Measurements from ENCODE around the gene MBLAC1.
"Not testable (repeated sequence)": the region's sequence is repeated elsewhere in the genome, so short reads cannot be mapped to it uniquely, and the experiment has no call there.

Gene MBLAC1

DNA sequence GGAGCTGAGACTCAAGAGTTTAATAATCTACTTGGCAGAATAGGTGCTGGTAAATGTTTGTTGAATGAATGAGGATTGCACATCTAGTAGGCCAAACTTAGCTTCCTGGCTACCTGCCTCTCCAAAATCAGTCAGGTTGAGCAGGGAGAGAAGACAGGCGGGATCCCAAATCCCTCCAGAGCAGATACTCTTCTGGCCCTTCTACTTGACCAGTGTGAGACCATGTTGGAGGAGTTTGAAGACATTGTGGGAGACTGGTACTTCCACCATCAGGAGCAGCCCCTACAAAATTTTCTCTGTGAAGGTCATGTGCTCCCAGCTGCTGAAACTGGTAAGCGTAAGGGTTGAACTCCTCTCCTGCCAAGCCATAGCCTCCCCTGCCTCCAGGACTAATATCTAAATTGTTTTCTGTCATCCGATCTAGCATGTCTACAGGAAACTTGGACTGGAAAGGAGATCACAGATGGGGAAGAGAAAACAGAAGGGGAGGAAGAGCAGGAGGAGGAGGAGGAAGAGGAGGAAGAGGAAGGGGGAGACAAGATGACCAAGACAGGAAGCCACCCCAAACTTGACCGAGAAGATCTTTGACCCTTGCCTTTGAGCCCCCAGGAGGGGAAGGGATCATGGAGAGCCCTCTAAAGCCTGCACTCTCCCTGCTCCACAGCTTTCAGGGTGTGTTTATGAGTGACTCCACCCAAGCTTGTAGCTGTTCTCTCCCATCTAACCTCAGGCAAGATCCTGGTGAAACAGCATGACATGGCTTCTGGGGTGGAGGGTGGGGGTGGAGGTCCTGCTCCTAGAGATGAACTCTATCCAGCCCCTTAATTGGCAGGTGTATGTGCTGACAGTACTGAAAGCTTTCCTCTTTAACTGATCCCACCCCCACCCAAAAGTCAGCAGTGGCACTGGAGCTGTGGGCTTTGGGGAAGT, 2.2 kb upstream of the MBLAC1 start:
- DNase-seq (ENCODE audit: low read depth) = no peak

DNA sequence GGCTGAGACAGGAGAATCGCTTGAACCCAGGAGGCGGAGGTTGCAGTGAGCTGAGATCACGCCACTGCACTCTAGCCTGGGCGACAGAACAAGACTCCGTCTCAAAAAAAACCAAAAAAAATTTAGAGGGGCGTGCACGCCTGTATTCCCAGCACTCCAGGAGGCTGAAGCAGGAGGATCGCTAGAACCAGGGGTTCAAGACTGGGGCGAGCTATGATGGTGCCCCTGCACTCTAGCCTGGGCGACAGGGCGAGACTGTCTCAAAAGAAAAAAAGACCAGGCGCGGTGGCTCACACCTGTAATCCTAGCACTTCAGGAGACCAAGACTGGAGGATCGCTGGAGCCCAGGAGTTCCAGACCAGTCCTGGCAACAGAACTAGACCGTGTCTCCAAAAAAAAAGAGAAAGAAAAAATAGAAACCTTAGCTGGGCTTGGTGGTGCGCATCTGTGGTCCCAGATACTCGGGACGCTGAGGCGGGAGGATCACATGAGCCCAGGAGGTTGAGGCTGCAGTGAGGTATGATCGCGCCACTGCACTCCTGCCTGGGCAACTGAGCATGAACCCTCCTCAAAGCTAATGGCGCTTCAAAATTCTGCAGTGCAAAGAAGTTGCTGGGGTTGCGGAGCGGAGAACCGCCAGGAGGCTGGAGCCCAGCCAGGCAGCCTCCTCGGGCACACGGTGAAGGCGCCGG, 382 bp upstream of the MBLAC1 start:
- no peak for DNase-seq (ENCODE audit: low read depth)

DNA sequence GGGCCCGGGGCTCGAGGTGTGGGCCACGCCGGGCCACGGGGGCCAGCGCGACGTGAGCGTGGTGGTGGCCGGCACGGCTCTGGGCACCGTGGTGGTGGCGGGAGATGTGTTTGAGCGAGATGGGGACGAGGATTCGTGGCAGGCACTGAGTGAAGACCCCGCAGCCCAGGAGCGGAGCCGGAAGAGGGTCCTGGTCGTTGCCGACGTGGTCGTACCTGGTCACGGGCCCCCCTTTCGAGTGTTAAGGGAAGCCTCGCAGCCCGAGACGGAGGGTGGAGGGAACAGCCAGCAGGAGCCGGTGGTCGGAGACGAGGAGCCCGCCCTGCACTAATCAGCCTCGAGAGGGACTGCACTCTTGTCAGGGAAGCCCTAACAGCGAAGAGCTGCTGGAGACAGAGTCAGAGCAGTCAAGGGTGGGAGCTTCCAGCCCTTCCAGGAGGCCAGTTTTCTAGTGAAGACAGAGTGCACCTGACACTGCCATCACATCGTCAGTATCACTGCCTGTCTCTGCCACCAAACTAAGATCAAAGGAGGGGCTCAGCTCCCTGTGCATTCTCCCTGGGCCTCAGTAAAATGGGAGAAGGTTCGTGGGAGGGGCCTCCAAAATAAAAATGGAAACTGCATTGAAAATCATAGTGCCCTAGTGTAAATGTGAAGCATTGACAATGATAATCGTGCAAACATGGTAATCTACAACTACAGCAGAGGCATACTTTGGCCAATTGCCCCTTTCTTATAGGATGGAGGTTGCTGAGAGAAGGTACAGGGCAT, 1.3 kb downstream of the MBLAC1 start:
- peak; percentile 12 for DNase-seq (ENCODE audit: low read depth)

DNA sequence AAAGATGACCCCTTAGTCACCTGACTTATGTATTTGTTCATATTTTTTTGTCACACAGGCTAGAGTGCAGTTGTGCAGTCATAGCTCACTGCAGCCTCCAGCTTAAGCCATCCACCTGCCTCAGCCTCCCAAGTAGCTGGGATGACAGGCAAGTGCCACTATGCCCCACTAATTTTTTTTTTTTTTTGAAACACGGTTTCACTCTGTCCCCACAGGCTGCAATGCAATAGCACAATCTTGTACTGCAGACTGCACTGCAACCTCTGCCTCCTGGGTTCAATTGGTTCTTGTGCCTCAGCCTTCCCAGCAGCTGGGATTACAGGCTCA, 1.8 kb downstream of the MBLAC1 start:
- no peak for DNase-seq (ENCODE audit: low read depth)

DNA sequence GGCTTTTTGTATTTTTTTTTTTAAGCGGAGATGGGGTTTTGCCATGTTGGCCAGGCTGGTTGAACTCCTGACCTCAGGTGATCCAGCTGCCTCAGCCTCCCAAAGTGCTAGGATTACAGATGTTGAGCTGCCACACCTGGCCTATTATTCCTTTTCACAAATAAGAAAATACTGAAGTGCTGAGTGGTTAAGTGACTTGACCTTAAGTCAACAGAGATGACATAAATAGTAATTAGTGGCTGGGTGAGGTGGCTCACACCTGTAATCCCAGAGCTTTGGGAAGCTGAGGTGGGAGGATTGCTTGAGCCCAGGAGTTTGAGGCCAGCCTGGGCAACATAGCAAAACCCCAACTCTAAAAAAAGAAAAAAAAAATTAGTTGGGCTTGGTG, 3.4 kb downstream of the MBLAC1 start:
- not testable (repeated sequence) for DNase-seq (ENCODE audit: low read depth)

DNA sequence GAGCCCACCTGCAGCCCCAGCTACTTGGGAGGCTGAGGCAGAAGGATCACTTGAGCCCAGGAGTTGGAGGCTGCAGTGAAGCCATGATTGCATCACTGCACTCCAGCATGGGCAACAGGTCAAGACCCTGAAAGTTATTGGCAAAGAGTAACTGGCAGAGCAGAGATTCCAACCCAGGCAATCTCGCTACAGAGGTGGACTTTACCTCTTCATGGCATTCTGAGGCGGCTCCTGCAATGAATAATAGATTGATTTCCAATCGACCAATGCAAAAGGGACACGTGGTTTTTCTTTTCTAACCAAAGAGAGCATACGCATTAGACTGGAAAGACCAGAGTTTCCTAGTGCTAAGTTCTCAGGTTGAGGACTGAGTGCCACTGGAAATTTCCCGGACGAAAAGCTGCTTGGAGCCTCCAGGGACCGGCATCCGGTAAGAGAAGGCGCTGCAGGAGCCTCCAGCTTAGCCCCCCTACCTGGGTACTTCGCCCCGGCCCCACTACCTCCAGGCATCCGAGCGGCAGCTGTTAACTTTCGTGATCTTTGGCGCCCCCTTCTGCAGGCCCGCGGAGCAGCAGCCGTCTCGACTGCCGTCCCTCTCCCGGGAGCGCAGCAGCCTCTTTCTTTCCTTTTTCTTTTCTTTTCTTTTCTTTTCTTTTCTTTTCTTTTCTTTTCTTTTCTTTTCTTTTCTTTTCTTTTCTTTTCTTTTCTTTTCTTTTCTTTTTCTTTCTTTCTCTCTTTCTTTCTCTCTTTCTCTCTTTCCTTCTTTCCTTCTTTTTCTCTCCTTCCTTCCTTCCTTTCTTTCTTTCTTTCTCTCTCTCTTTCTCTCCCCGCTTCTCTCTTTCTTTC, 4.1 kb downstream of the MBLAC1 start:
- peak; percentile 74 for DNase-seq (ENCODE audit: low read depth)

DNA sequence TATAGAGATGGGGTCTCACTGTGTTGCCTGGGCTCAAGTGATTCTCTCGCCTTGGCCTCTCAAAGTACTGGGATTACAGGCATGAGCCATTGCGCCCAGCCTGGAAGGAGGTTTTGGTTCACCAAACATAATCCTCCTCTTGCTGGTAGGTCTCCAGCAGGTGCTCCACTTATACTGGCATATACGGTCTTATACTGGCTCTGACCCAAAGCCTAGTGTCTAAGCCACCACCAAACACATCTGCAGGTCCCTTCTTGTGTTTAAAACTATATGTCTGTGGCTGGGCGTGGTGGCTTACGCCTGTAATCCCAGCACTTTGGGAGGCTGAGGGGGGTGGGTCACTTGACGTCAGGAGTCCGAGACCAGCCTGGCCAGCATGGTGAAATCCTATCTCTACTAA, 5.4 kb downstream of the MBLAC1 start:
- DNase-seq (ENCODE audit: low read depth) = no peak

DNA sequence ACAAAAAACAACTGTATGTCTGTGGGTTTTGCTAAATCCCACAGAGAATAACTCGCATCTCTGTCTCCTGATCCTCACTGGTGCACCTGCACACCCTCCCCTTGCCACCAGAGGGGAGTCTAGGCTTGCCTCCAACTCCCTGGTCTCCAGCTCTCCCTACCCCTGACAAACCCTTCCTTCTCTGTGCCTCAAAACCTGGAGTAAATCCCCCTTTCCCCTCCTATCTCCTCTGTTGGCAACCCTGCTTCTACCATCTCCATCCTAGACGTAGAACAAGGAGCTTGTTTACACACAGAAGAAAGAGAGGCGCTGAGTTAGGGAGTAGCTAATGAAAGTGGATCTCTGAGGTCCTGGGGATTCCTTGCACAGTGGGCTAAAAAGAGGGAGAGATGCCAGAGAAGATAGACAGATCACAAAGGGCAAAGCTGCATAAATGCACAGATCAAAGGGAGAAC, 6.0 kb downstream of the MBLAC1 start:
- peak; percentile 51 for DNase-seq (ENCODE audit: low read depth)

DNA sequence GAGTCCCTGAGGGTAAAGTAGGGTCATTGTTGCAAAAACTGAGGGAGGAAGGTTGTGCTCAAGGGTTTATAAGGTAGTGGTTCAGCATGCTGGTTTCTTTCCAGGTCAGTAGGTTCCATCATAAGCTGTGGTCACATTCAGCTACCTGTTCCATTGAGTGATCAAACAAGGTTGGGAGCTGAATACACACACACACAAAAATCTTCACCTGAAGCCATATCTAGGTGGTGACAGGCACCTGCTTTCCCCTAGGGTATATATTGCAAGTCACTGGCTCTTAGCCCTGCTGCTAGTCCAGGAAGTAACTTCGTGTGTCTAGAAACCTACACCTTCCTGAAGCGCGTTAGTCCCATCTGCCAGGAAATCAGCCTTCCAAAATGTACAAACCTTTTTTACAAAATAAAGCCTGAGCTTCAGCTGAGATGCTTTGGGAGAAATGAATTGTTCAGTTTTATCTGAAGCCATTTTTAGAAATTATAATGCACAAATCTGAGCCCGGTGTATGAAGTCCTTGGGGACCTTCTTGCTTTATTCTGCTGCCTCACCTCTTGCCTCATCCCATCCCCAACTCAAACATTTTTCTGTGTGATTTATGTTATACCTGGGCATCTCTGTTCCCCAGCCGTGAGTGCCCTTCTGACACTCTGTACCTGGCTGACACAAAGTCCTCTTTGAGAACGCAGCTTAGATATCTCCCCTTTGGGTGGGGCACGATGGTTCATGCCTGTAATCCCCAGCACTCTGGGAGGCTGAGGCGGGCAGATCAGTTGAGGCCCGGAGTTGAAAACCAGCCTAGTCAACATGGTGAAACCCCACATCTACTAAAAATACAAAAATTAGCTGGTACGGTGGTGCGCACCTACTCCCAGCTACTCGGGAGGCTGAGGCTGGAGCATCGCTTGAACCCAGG, 11.3 kb downstream of the MBLAC1 start:
- DNase-seq (ENCODE audit: low read depth) = no peak

DNA sequence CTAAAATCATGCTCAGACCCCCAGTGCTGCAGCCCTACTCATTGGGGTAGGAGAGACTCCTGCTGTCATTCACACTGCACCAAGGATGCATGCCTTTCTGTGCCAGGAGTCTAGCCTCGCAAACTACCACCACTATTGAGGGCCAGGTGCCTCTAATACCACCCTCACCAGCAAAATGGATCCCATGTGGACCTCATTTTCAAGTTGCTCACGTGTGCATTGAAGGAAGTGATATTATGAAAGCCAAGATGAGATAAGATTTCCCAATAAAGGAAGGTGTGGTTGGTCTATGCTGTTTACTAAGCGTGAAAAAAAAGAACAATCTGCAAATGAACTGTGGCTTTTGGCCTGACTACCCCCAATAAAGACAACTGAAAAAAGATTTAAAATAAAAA, 14.8 kb downstream of the MBLAC1 start:
- DNase-seq (ENCODE audit: low read depth) = no peak

DNA sequence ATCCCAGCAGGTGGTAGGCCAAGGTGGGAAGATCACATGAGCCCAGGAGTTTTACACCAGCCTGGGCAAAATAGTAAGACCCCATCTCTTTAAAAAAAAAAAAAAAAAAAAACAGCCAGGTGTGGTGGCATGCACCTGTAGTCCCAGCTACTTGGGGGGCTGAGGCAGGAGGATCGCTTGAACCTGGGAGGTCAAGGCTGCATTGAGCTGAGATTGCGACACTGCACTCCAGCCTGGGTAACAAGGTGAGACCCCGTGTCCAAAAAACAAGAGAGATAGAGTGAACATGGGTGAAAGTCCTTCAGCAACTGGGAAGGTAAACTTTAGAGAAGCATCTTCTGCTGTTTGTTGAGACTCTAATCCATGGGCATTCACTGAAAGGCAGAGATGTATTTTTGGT, 15.7 kb downstream of the MBLAC1 start:
- DNase-seq (ENCODE audit: low read depth) = no peak

DNA sequence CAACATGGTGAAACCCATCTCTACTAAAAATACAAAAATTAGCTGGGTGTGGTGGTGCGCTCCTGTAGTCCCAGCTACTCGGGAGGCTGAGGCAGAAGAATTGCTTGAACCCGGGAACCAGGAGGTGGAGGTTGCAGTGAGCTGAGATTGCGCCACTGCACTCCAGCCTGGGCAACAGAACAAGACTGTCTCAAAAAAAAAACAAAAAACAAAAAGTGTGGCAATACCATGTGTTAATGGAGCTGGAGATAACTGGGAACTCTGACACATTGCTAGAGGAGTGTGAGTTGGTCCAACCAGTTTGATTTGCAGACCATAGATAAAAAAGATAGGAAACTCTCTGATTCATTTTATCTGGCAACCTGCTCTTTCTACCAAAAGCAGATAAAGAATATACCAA, 19.6 kb downstream of the MBLAC1 start:
- not testable (repeated sequence) for DNase-seq (ENCODE audit: low read depth)

DNA sequence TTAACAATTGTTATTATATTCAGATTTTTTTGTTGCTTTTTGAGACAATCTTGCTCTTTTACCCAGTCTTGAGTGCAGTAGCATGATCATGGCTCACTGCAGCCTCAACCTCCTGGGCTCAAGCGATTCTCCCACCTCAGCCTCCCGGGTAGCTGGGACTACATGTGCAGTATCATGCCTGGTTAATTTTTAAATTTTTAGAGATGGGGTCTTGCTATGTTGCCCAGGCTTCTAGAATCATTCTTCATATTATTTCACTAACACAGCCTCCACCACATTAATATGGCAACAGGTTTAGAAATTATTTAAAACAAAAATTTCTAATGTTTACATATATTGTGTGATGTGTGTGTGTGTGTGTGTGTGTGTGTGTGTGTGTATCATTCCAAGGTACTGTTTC, 20.5 kb downstream of the MBLAC1 start:
- DNase-seq (ENCODE audit: low read depth) = no peak

DNA sequence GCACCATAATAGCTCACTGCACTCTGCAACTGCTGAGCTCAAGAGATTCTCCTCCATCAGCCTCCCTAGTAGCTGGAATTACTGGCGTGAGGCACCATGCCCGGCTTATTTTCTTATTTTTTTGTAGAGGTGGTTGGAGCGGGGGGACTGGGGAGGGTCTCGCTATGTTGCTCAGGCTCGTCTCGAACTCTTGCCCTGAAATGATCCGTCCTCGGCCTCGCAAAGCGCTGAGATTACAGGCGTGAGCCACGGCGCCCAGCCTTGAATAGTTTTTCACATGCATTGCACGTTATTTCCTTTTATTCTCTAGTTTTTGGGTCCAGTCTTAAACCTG, 21.4 kb downstream of the MBLAC1 start:
- no peak for DNase-seq (ENCODE audit: low read depth)

DNA sequence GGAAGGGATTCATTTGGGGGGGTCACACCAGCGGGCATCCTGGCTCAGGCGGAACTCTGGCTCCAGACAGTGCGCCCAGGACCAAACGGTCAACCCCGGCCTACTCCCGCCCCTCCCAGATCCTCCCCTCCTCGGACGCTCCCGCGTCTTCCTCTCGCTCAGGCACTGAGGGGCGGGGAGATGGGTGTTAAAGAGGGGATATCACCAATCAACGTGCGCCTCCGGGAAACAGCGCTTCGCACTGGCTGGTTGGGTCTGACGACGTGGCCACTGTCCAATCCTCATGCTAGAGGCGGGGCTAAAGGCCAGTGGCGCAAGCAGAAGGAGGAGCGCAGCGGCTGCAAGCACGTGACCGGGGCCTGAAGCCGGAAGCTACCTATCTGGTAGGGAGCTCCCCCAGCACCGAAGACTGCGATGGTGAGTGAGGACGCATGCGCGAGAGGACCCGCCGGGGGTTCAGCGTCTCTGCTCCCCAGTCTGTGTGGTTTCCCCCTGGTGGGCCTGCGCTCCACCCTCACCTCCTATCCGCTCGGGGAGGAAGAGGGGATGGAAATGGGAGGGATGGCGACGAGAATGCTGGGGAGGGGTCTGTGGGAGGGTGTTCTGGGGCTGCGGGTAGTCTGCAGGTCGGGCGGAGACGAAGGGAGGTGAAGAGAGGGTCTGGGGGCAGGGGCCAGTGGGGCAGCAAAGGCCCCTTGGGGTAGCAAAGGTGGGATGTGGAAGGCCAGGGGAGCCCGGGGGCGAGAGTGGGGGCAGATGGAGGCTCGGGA, 22.0 kb downstream of the MBLAC1 start, which contains the start of gene LAMTOR4:
Gene LAMTOR4 (plus strand): TSS at position 360 of the 770 bp plus-strand sequence. CDS start 55 bp downstream, at position 415.
- DNase-seq (ENCODE audit: low read depth) = peak; percentile 96

DNA sequence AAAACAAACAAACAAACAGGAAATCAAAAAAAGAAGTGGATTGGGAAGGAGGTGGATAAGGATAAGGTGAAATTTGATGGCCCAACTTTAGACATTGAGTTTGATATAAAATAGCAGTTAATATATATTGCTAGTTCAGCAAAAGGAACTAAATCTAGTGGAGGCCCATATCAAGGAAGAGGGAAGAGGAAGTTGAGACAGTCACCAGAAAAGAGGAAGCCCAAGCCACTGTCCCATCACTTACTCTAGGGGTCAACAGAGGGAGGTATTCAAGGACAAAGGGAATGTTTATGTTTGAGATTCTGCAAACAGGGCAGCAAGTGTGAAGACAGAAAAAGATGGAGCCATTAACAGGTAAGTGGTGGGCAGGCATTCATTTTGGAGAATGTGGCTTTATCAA, 25.6 kb downstream of the MBLAC1 start:
- no peak for DNase-seq (ENCODE audit: low read depth)

DNA sequence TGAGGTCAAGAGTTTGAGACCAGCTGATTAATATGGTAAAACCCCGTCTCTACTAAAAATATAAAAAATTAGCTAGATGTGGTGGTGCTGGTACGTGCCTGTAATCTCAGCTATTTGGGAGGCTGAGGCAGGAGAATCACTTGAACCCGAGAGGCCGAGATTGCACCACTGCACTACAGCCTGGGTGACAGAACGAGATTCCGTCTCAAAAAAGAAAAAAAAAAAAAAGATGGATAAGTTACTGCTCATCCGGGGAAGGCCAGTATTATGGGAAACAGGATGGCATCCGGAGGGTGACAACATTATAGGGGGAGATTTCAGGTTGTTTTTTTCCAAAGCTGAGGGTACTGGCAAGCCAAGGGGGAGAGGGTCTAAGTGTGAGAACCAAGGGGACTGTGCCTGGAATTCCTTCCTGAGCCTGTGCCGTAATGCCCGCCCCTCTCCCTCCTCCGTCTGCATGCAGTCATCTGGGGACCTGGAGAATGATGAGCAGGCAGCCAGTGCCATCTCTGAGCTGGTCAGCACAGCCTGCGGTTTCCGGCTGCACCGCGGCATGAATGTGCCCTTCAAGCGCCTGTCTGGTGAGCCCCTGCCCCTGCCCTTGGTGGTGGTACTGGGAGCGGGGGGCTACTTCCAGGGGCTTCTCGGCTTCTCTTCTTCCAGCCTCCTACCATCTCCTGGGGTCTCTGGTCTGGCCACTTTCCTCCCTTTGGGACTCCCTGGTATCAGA, 26.3 kb downstream of the MBLAC1 start:
- DNase-seq (ENCODE audit: low read depth) = no peak

DNA sequence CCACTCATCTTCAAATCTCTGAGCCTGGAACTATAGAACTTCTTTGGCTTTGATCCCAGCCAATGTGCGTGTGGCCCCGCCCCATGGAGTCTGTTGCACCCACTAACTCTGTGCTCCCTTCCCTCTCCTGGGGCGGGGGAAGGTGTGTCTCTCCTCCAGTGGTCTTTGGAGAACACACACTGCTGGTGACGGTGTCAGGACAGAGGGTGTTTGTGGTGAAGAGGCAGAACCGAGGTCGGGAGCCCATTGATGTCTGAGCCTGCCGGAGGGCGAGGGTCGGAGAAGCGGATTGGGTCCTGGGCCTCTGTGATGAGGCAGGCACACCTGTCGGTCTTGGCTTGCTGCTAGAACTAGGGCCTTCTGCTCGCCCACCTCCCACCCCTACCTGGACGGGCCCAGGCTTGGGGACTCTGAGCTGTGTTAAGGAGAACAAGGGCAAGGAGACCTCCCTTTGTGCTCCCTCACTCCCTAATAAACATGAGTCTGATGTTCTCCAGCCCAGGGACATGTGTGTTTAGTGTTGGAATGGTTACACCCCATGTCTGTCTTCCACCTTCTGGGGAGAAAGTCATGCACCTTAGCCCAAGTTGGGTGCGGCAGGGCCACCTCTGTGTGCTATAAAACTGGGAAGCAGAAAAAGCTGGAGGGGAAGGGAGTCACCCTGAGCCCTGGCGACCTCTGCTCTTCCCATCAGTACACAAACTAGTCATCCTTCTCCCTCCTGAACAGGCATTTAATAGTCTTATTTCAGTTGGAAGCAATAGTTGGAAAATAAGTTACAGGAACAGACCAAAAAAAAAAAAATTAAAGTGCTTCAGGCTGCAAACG, 27.2 kb downstream of the MBLAC1 start:
- no peak for DNase-seq (ENCODE audit: low read depth)

Measured in activated T-cell treated with anti-CD3 and anti-CD28 coated beads for 48 hours (primary cell).